GM19025 (cell line): Measurements from ENCODE around the gene PWWP2B.

Experiments
- ATAC-seq: cut with Tn5 transposase; IDR thresholded peaks from one replicate; pipeline ENCODE4 v1.9.1; 2021; ENCODE audit warnings: mild to moderate bottlenecking, low read depth, moderate library complexity; ENCODE audit not compliant: unreplicated experiment

The PWWP2B gene

GRCh38 chr10:132465193-132465888, 68.3 kb downstream of the PWWP2B start:
- ATAC-seq, result no peak

GRCh38 chr10:132465889-132466519, 69.0 kb downstream of the PWWP2B start:
- no peak for ATAC-seq

GRCh38 chr10:132466520-132467463, 69.8 kb downstream of the PWWP2B start:
- no peak for ATAC-seq
